NCI-H748 (cell line): Measurements from ENCODE around the gene RPUSD1.
"Not testable (repeated sequence)": the region's sequence is repeated elsewhere in the genome, so short reads cannot be mapped to it uniquely, and the experiment has no call there.

ENCODE experiments used
- DNase-seq: peaks from one replicate; lab custom pipeline; 2025; ENCODE audit not compliant: unreplicated experiment; lab: John Stamatoyannopoulos, UW

RPUSD1 gene

DNA sequence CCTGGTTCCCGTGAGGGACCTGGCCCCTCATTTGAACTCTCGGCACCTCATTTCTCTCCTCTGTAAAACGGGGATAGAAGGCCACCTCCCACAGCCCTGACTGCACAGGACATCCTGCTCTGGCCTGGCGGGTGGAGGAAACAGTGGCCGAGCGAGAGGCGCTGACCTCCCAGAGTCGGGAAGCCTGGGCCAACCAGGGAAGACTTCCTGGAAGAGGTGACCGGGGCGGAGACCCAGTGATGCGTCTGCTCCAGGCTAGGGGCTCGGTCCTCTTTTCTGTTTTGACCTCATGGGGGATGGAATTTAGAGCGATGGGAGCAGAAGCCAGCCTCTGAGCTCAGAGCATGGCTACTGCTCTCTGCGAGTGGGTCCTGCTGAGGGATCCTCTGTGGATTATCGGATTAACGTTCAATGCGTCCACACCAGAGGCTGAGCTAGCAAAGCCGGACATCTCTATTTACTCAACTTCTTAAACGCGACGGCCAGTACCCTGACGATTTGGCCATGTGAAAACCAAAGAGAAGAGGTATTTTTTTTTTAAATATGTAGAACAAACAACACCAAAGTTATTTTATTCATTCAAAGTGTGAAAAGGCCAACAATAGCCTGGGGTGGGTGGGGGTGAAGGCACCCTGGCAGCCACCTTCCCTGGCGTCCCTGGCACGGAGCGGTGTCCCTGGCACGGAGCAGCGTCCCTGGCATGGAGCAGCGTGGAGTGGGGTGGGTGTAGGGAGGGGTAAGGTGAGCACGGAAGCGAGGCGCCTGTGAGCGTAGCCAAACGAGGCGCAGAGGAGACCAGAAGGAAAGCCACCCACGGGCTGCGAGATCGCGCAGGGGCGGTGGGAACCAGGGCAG is 36.8 kb downstream of the RPUSD1 start:
- no peak for DNase-seq

- no peak for DNase-seq
These were observed 37.7 kb downstream of the RPUSD1 start for GRCh38 chr16:750485-750884.

- no peak for DNase-seq
These were observed 39.2 kb downstream of the RPUSD1 start for GRCh38 chr16:749010-749409.

- DNase-seq: peak; percentile 45
These were observed 40.0 kb downstream of the RPUSD1 start for GRCh38 chr16:747978-748746.

GRCh38 chr16:746637-747036 is 41.5 kb downstream of the RPUSD1 start:
- DNase-seq: no peak

DNA sequence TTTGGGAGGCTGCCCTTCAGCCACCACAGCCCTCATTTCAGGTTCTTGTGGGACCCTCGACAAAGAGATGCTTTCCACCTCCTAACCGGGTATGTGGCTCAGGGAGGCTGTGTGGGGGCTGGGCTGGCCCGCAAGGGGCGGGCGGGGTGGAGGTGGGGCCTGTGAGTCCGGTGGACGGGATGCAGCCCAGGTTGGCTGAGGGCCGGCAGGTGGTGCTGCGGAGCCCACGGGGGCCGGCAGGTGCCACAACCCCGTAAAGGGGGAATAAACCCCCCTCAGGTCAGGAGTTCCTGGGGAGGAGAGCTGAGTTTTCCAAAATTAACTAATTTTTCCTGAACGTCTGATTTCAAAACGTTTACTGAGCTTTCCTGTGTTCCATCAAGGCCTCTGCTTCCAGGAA is 42.4 kb downstream of the RPUSD1 start:
- DNase-seq: peak; percentile 43

GRCh38 chr16:743794-744500 is 44.2 kb downstream of the RPUSD1 start:
- DNase-seq: no peak

DNA sequence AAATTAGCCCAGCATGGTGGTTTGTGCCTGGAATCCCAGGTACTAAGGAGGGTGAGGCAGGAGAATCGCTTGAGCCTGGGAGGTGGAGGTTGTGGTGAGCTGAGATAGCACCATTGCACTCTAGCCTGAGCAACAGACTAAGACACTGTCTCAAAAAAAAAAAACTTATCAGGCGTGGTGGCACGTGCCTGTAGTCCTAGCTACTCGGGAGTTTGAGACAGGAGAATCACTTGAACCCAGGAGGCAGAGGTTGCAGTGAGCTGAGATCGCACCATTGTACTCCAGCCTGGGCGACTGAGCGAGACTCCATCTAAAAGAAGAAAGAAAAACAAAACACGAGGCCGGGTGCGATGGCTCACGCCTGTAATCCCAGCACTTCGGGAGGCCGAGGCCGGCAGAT is 45.3 kb downstream of the RPUSD1 start:
- not testable (repeated sequence) for DNase-seq

DNA sequence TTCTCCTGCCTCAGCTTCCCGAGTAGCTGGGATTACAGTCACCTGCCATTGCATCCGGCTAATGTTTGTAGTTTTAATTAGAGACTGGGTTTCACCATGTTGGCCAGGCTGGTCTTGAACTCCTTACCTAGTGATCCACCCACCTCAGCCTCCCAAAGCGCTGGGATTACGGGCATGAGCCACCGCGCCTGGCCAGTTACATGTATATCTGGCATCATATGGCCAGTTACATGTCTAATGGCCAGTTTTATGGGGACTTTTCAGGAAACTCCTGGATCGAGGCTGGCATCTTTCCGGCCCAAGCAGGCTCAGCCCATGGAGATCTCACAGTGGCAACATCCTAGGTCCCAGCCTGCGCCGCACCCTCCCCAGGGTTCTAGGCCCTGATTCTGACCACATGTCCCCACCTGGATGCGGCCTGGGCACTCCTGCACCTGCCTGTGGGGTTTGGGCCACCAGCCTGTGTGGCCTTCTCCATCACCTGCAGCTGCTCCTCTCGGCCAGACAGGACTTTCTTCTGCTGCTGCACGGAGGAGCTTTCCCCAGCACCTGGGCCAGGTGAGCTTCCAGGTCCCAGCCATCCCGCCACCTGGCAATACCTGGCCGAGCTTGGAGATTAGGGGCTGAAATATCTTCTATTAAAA is 46.1 kb downstream of the RPUSD1 start:
- no peak for DNase-seq

GRCh38 chr16:740764-741505 is 47.2 kb downstream of the RPUSD1 start, which contains the start of gene CIAO3:
Gene CIAO3, minus strand, starts transcription at chr16:740997. Its CDS starts 12 bp downstream, at chr16:740985.
- peak; percentile 87 for DNase-seq

GRCh38 chr16:740459-740763 is 47.8 kb downstream of the RPUSD1 start:
- DNase-seq: no peak

- no peak for DNase-seq
These were observed 48.4 kb downstream of the RPUSD1 start for GRCh38 chr16:739560-740458.

DNA sequence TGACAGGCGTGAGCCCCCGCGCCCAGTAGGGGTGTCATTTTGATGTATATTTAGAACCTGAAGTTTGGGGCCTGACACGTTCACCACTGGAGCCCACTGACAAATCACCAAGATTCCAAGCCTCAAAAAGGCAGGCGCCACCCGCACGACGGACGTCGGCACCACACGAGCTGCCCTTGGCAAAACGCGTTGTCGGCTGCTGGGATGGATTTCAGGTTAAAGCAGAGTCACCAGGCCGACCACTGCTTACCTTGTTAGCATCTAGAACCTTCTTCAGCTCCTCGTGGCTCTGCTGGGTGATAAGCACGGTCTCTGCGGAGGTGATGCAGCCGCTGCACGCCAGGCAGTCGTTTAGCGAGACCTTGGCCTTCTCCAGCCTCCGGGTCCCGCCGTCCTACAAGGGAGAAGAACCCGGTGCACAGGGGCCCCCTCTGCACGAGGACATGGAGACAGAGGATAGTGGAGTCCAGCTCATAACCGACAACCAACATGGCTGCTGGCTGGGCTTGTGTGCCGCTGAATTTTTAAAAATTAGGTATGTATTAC is 51.2 kb downstream of the RPUSD1 start:
- DNase-seq: no peak

GRCh38 chr16:735982-736453 is 52.2 kb downstream of the RPUSD1 start:
- DNase-seq: no peak

DNA sequence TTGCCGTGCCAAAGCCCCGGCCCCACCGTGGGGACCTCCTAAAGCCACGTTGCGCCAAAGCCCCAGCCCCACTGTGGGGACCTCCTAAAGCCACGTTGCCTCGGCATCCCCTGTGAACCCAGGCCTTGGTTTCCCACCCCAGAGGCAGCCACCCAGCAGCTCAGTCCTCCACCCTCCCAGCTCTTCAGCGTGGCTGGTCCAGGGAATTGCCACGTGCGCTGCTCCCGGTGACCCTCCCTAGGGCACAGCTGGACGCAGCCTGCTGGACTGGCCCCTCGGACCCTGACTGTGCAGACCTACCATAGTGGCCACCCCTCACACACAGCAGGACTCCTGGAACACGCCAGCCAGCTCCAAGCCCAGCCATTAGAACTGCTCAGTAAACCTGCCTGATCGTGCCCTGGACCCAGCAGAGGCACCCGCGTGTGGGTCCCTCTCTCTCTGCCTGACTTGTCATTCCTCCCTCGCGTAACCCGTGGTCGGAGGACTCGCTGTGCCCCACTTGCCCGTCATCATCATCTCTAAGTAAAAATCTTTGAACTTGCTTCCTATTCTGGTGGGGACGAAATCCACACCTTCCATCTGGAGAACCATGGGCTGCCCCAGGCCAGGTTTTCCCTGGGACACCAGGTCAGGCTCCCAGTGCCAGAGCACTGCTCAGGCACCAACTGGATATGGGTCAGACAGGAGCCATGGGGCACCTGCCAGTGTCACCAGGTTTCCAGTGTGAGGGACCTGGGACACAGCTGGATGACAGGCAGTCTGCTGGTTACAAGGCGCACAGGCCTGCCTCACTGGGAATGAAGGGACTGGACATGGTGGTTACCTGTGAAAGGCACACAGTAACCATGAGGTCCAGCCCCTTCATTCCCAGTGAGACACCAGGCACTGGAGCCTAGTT is 53.0 kb downstream of the RPUSD1 start:
- DNase-seq: no peak
